ENCODE measurements around the gene SCAPER.

GRCh38 chr15:76344893-76345582, 560.1 kb downstream of the SCAPER start:
- TF ChIP-seq EZH2 (IDR thresholded peaks at IDR 0.05; ENCODE audit: borderline replicate concordance, control insufficient read depth, low read depth, low read length) (no peak), CTCF (IDR thresholded peaks at IDR 0.05 in 2 of 3, conservative IDR thresholded peaks at IDR 0.05 in 1 of 3; ENCODE audit: control insufficient read depth in 2 of 3, extremely low read depth in 1 of 3, insufficient read depth in 1 of 3, low read depth in 3 of 3, low read length in 3 of 3) (no peak), EP300 (IDR thresholded peaks at IDR 0.05; ENCODE audit: borderline replicate concordance in 1 of 2, control insufficient read depth in 1 of 2, low read depth in 2 of 2, low read length in 2 of 2) (no peak), TCF7 (IDR thresholded peaks at IDR 0.05; ENCODE audit: borderline replicate concordance) (no peak), POLR2AphosphoS5 (IDR thresholded peaks at IDR 0.05; ENCODE audit: low read length) (no peak), JUNB (IDR thresholded peaks at IDR 0.05) (no peak), PAX8 (IDR thresholded peaks at IDR 0.05) (no peak), PAX5 (IDR thresholded peaks at IDR 0.05; ENCODE audit: borderline replicate concordance, low read depth, low read length) (no peak), NFYB (IDR thresholded peaks at IDR 0.05; ENCODE audit: insufficient read depth, low read depth, low read length) (no peak), CEBPB (IDR thresholded peaks at IDR 0.05; ENCODE audit: borderline replicate concordance in 1 of 2, low read depth in 2 of 2, low read length in 2 of 2) (no peak), NBN (IDR thresholded peaks at IDR 0.05) (no peak)

Data from GM12878 (cell line).